ENCODE measurements around the gene EGFR.
A peak's percentile ranks its signal among the peaks of the same experiment; 100 is the strongest.

Gene EGFR

GRCh38 chr7:55071411-55072175 is 52.8 kb downstream of the EGFR start:
- Mint-ChIP-seq H3K4me1 (ENCODE audit: low read depth) (peaks cover 20% of the 10 kb centered on the region), H3K9me3 (no peaks in the 10 kb centered on the region), H3K27ac (no peak overlapping the region), H3K27me3 (ENCODE audit: low read depth) (peaks cover 27% of the 10 kb centered on the region), H3K36me3 (ENCODE audit: low read depth) (no peaks in the 10 kb centered on the region), H3K4me3 (no peak overlapping the region)

DNA sequence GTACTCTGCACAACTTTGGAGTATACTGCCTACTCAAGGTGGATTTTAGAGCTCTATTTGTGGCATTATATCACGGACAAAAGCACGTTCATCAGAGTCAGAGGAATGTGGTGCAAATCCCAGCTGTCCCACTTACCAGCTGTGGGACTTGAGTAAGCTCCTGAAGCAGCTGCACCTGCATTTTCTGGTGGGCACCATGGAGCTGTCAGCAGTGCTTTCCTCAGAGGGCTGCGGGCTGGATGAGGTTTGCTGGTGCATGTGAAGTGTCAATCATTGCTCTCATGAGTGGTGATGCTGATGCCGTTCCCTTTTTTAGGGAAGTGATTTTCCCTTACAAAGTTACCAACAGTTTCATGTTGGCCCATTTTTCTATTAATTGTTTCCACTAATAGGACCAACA is 53.4 kb downstream of the EGFR start:
- no peak overlapping the region for H3K27ac Mint-ChIP-seq
- H3K36me3 Mint-ChIP-seq (ENCODE audit: low read depth), result no peaks in the 10 kb centered on the region
- H3K4me3 Mint-ChIP-seq, result no peak overlapping the region
- no peaks in the 10 kb centered on the region for H3K9me3 Mint-ChIP-seq
- H3K4me1 Mint-ChIP-seq (ENCODE audit: low read depth), result peaks cover 20% of the 10 kb centered on the region
- H3K27me3 Mint-ChIP-seq (ENCODE audit: low read depth), result peaks cover 22% of the 10 kb centered on the region

GRCh38 chr7:55073051-55073511 is 54.3 kb downstream of the EGFR start:
- Mint-ChIP-seq H3K27me3 (ENCODE audit: low read depth) (peaks cover 18% of the 10 kb centered on the region), H3K27ac (no peak overlapping the region), H3K4me1 (ENCODE audit: low read depth) (peaks cover 20% of the 10 kb centered on the region), H3K36me3 (ENCODE audit: low read depth) (no peaks in the 10 kb centered on the region), H3K9me3 (no peaks in the 10 kb centered on the region), H3K4me3 (no peak overlapping the region)

DNA sequence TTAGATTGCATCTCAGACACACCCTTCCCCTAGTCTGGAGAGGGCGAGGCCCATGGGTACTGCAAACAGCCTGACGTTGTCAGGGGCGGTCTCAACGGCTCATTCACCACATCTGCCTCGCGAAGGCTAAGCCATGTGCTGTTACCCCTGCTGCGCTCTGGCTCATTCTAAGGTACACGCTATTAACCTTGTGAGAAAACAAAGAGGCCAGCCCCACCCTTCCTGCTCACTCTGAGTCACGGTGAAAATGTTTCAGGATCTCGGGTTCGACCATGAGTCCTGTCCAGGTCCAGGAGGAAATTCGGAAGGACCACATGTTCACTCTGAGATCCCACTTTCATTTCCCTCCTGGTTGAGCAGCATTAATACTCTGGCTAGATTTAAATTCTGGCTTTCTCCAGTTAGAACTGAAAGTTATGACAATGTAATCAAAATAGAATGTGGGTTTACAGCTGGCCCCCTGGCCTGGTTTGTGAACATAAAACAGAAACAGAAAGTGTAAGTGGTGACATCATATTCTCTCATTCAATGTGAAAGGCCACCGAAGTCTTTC is 55.2 kb downstream of the EGFR start:
- peak overlapping the region; percentile 29 for H3K4me3 Mint-ChIP-seq
- peak overlapping the region; percentile 74 for H3K27ac Mint-ChIP-seq
- peaks cover 13% of the 10 kb centered on the region for H3K27me3 Mint-ChIP-seq (ENCODE audit: low read depth)
- peaks cover 20% of the 10 kb centered on the region for H3K4me1 Mint-ChIP-seq (ENCODE audit: low read depth)
- no peaks in the 10 kb centered on the region for H3K36me3 Mint-ChIP-seq (ENCODE audit: low read depth)
- no peaks in the 10 kb centered on the region for H3K9me3 Mint-ChIP-seq

DNA sequence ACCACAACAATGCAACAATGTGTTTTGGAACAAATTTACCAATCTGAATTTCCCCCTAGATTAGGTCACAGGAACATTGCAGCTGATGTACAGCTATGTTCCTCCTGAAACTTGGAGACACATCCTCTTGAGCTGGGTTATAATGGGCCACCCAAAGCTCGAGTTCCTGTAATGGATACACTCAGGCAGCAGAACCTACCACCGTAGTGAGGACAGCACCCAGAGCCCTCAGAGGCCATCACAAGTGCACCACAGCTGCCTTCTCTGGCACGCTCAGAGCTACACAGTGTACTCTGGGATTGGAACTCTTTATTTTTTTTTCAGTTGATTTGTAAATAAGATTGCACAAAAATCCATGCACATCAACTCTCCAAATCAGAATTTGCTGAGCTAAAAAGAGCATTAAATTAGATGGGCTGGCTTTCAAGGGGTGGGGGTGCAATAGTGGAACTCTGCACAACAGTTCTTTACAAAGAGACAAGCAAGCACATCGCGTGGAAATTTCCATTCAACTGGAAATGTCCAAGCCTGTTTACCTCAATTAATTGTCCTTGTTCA is 56.7 kb downstream of the EGFR start:
- Mint-ChIP-seq H3K4me1 (ENCODE audit: low read depth) (peaks cover 20% of the 10 kb centered on the region), H3K27ac (no peak overlapping the region)

DNA sequence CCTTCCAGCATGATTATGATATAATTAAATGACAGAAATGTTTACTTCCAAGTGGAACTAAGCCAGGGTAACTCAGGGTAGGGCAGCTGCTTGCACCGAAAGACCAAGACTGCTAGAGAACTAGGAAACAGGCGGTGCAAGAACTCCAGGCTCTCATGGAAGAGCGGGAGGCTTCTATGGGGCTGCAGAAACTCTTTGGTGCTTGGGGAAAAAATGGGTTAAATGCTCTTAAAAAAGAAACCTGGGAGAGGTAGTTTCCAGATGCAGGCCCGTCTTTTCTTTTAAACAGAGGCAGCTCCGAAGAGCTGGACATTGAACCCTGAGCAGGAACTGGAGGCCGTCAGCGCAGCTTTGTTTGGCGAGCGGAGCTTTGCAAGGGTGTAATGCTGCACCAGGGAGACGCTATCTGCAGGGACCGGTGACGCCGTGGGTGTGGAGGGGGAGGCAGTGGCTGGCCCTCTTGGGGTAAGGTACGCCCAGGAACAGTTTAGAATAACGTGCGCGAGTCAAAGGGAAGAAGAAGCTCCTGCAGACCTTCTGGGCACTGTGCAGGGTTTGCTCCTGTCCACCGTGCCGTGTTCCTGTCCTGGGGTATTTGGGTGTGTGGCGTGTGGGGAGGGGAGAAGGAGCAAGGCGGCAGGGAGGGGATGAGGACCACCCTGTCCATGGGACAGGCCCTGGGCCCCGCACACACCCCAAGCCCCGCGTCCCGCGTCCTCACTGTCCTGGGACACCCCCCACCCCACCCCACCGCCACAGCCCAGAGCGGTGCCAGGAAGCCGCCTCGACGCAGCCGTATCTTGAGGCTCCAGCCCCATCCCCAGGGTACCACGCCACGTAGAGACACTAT is 59.0 kb downstream of the EGFR start:
- H3K4me3 Mint-ChIP-seq, result no peak overlapping the region
- no peaks in the 10 kb centered on the region for H3K9me3 Mint-ChIP-seq
- H3K4me1 Mint-ChIP-seq (ENCODE audit: low read depth), result peaks cover 20% of the 10 kb centered on the region
- H3K36me3 Mint-ChIP-seq (ENCODE audit: low read depth), result no peaks in the 10 kb centered on the region
- H3K27ac Mint-ChIP-seq, result no peak overlapping the region
- H3K27me3 Mint-ChIP-seq (ENCODE audit: low read depth), result peaks cover 12% of the 10 kb centered on the region

More for the DNA sequence above, 56.7 kb downstream of the EGFR start:
- no peaks in the 10 kb centered on the region for H3K9me3 Mint-ChIP-seq
- H3K36me3 Mint-ChIP-seq (ENCODE audit: low read depth), result no peaks in the 10 kb centered on the region
- H3K4me3 Mint-ChIP-seq, result no peak overlapping the region
- H3K27me3 Mint-ChIP-seq (ENCODE audit: low read depth), result peaks cover 12% of the 10 kb centered on the region

- Mint-ChIP-seq H3K27me3 (ENCODE audit: low read depth) (peaks cover 14% of the 10 kb centered on the region), H3K36me3 (ENCODE audit: low read depth) (no peaks in the 10 kb centered on the region), H3K27ac (no peak overlapping the region), H3K4me1 (ENCODE audit: low read depth) (peaks cover 11% of the 10 kb centered on the region), H3K9me3 (no peaks in the 10 kb centered on the region), H3K4me3 (no peak overlapping the region)
Observed at GRCh38 chr7:55078465-55079372, 59.9 kb downstream of the EGFR start.

DNA sequence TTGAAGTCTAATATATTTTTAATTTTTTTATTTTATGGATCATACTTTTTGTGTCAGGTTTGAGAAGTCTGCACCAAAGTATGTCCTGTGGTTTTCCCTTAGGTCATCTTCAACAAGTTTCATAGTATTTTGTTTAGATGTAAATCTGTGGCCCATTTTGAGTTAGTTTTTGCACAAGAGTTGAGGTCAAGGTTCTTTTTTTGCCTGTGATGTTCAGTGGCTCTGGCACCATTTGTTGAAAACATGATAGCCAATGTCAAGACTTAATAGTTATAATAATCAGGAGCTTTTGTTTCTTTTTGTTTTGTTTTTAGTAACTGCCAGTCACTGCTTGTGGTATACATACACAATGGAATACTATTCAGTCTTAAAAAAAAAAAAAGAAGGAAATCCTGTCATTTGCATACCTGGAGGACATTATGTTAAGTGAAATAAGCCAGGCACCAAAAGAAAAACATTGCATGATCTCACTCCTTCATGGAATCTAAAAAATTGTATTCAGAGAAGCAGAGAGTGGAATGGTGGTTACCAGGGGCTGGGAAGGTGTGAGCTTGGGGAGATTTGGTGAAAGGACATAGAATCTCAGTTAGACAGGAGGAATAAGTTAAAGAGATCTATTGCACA is 61.3 kb downstream of the EGFR start:
- Mint-ChIP-seq H3K27me3 (ENCODE audit: low read depth) (peaks cover 11% of the 10 kb centered on the region), H3K36me3 (ENCODE audit: low read depth) (no peaks in the 10 kb centered on the region), H3K27ac (no peak overlapping the region), H3K9me3 (no peaks in the 10 kb centered on the region), H3K4me1 (ENCODE audit: low read depth) (no peaks in the 10 kb centered on the region), H3K4me3 (no peak overlapping the region)

DNA sequence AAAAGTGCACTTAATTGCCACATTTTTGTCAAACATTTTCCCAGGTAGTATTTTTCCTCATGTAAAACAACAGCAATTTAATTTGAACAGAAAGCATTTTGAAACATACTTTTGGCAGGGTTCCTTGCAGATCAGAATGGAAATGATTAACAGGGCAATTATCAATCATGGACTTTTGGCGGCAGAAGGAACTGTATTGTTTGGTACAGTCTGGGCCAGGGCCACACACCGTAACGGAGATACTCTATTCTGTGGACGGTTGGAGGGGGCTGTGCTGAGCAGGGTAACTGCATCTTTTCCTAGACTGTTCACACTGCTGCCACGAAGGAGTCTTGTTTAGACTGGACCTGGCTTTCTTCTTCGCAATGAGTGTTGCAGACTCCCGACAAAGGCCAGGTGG is 62.3 kb downstream of the EGFR start:
- no peak overlapping the region for H3K4me3 Mint-ChIP-seq
- peaks cover 2% of the 10 kb centered on the region for H3K4me1 Mint-ChIP-seq (ENCODE audit: low read depth)
- H3K9me3 Mint-ChIP-seq, result no peaks in the 10 kb centered on the region
- peaks cover 21% of the 10 kb centered on the region for H3K27me3 Mint-ChIP-seq (ENCODE audit: low read depth)
- H3K27ac Mint-ChIP-seq, result no peak overlapping the region
- H3K36me3 Mint-ChIP-seq (ENCODE audit: low read depth), result no peaks in the 10 kb centered on the region

DNA sequence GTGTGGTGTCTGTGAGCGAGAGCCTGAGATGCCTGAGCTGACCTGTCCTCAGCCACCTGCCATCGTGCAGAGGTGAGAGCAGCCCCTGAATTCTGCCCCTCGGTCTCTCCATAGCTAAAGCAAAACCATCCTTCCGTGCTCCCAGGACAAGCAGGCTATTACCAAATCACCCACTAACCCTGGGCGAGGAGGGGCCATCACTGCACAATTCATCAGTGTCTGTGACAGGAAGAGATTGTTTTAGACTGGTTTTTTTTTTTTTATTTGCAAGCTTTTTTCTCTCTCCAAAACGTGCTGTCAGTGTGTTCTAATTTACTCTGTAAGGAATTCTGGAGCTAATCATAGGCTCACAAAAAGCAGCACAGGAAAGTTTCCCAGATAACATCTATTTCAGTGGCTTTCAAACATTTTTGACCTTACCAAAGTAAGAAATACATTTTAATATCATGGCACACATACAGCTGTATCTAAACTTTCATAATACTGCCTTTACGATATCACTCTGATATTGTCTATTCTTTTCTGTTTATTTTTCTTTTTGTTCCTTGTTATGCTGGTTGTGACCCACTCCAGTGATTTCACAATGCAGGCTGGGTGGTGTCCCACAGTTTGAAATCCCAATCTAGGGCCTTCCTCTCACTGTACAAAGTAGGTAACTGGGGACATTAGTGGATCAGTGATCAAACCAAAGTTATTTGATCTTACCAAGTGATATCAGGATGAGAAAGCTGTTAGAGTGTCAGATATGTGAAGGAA is 62.8 kb downstream of the EGFR start:
- Mint-ChIP-seq H3K4me1 (ENCODE audit: low read depth) (peaks cover 6% of the 10 kb centered on the region), H3K36me3 (ENCODE audit: low read depth) (no peaks in the 10 kb centered on the region), H3K27me3 (ENCODE audit: low read depth) (peaks cover 22% of the 10 kb centered on the region), H3K4me3 (no peak overlapping the region), H3K9me3 (no peaks in the 10 kb centered on the region), H3K27ac (no peak overlapping the region)

GRCh38 chr7:55082228-55082603 is 63.4 kb downstream of the EGFR start:
- no peaks in the 10 kb centered on the region for H3K36me3 Mint-ChIP-seq (ENCODE audit: low read depth)
- peaks cover 24% of the 10 kb centered on the region for H3K27me3 Mint-ChIP-seq (ENCODE audit: low read depth)
- H3K27ac Mint-ChIP-seq, result no peak overlapping the region
- H3K4me1 Mint-ChIP-seq (ENCODE audit: low read depth), result peaks cover 9% of the 10 kb centered on the region
- no peaks in the 10 kb centered on the region for H3K9me3 Mint-ChIP-seq
- H3K4me3 Mint-ChIP-seq, result no peak overlapping the region

- H3K4me3 Mint-ChIP-seq, result no peak overlapping the region
- H3K27me3 Mint-ChIP-seq (ENCODE audit: low read depth), result peaks cover 24% of the 10 kb centered on the region
- no peaks in the 10 kb centered on the region for H3K36me3 Mint-ChIP-seq (ENCODE audit: low read depth)
- H3K27ac Mint-ChIP-seq, result no peak overlapping the region
- no peaks in the 10 kb centered on the region for H3K9me3 Mint-ChIP-seq
- H3K4me1 Mint-ChIP-seq (ENCODE audit: low read depth), result peaks cover 11% of the 10 kb centered on the region
Observed at GRCh38 chr7:55083206-55083605, 64.4 kb downstream of the EGFR start.

DNA sequence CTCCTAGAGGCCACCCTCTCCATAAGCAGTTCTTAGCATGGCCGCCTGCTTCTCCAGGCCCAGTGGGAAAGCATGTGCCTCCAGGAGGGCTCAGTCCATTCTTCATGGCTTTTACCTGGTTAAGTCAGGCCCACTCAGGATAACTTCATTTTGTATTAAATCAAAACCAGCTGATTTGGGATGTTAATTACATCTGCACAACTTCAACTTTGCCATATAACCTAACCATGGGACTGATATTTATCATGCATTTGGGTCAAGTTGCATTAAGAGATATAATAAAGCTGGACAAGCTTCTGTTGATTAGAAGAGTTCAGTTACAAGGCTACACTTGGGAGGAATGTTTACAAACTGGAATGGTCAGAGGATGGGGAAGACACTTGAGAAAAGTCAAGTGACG is 65.5 kb downstream of the EGFR start:
- Mint-ChIP-seq H3K4me1 (ENCODE audit: low read depth) (peaks cover 11% of the 10 kb centered on the region), H3K27me3 (ENCODE audit: low read depth) (peaks cover 24% of the 10 kb centered on the region), H3K27ac (no peak overlapping the region), H3K9me3 (no peaks in the 10 kb centered on the region), H3K36me3 (ENCODE audit: low read depth) (no peaks in the 10 kb centered on the region), H3K4me3 (no peak overlapping the region)

Measured in T-helper 1 cell treated with Interleukin-12 subunit alpha and Interleukin-12 subunit beta and Interleukin-4 antibody, amounts not matched to agents 30 μg/mL and 1 μg/mL, for 36 hours (primary cell).